NCI-H128 (cell line): ENCODE measurements around the gene ZNF730.
A peak's percentile ranks its signal among the peaks of the same experiment; 100 is the strongest.
"Not testable (repeated sequence)": the region's sequence is repeated elsewhere in the genome, so short reads cannot be mapped to it uniquely, and the experiment has no call there.

Source experiments
- DNase-seq: peaks from one replicate; lab custom pipeline; 2025; ENCODE audit not compliant: unreplicated experiment; lab: John Stamatoyannopoulos, UW

ZNF730 gene

DNA sequence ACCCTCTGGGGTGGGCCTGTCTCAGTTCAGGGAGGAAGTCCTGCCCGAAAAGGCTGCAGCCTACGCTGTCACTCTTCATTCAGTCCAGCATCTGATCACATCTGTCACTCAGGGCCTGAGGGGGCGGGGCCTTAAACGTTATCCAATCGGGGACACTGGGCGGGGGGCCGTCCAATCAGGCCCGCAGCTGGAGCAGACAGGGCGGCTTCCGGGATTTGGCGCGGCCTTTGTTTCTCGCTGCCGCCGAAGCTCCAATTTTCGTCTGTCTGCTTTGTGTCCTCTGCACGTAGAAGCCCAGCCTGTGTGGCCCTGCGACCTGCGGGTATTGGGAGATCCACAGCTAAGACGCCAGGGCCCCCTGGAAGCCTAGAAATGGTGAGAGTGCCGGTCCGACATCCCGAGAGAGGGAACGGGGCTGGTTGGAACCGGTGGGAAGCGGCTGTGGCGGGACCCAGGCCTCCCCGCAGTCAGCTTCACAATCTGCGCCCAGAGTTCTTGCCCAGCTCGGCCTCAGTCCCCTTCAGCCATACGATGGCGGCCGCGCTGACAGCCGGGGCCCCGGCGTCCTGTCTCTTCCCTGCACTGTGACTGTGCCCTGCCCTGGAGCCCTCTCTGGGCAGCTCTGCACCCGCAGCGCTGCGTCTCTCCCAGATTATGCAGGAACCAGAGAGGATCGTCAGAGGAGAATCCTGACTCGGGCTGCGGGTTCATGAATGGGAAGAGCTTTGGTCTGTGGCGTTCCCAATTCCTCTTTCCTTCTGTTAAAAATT lies at the start of gene ZNF730:
TSS of gene ZNF730 (plus strand) at position 224 of the 770 bp plus-strand sequence. CDS start at position 373, 149 bp downstream.
- DNase-seq, result peak; percentile 45

DNA sequence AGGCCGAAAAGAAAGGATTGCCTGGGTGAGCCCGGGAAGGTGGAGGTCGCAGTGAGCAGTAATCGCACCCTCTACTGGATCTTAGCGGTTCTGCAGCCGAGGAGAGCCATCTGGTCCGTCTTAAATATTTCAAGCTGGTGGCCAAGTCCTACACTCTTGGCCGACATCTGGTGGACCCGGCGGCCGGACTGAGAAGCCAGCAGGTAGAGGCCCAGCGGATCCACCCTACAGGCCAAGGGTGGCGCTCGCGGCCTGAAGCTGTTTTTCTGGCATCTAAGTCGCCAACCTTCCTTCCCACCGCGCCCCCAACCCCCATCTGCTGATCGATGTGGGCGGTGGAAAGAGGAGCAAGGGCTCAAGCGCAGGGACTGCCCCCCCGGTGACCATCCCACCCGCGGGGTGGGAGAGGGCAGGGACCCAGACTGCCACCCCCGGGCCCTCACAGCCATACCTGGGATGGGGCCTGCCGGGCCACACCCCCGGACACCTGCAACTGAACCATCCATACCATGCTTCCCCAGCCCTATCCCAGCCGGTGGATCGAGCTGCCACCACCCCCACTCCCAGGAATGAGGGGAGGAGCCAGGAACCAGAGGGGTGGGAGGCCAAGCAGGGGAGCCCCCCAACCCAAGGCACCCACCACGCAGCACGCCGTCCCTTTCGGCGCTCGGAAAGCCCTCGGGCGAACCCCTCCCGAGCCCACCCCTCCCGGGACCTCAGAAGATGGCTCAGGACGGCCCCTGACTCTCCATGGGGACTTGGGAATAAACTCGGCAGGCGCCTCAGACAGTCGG lies 46.3 kb upstream of the ZNF730 start:
- no peak for DNase-seq

DNA sequence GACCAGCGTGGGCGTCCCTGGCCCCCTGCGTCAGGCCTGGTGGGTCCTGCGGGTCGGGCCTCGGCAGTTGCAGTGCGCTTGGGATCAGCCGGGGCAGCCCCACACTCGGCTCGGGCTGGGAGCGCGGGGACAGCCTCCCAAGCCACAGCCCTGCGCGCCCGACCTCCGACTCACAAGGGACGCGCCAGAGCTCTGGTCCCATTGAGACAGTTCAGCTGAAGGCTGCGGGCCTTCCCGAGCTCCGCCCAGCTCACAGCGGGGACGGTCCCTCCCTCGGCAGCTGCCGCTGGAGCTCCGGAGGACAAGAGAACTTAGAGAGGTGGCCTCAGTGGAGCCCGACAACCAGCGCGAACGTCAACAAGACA lies 45.7 kb upstream of the ZNF730 start:
- no peak for DNase-seq

DNA sequence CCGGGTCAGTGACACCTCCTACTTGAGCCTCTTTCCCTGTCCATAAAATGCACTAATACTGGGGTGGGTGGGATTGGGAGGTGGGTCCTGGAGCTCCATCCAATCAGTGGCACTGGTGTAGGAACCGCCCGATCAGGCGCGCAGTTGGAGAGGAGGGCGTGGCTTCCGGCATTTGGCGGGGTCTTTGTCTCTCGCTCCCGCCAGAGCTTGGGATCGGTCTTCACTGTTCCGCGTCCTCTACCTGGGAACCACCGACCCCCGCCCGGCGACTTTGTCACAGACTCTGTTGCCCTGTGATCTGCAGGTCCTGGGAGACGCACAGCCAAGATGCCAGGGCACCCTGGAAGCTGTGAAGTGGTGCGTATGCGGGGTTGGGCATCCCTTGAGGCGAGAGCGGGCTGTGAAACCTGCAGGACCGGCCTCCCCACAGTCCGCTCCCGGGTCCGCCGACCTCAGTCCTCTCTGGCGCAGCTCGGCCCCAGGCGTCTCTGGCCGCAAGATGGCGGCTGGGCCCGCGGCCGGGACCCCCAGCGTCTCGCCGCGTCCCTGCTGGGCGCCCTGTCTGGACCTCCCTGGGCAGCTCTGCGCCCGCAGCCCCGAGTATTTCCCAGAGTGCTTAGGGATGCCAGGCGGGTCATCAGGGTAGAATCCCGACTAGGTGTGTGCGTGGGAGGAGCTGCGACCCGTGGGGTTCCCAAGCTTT lies 41.6 kb upstream of the ZNF730 start:
- DNase-seq, result peak; percentile 29

GRCh38 chr19:23077776-23078175 lies 39.0 kb upstream of the ZNF730 start:
- DNase-seq, result not testable (repeated sequence)

- no peak for DNase-seq
These were observed 23.0 kb upstream of the ZNF730 start for GRCh38 chr19:23093832-23094231.

DNA sequence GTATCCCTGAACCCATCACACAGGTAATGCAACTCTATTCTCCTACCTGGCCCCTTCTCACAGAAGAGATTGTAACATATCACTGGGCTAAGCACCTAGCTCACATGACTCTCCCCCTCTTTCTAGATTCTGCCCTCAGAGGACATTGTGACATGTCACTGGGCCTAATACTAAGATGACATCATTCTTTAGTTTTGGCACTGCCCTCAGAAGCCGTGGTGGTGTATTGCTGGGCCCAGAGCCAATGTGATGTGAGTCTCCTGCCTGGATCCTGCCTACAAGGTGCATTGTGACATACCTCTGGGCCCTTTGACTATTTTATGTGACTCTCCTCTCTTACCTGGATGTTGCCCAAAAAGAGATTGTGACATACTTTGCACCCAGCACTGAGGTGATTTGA lies 21.4 kb upstream of the ZNF730 start:
- no peak for DNase-seq

DNA sequence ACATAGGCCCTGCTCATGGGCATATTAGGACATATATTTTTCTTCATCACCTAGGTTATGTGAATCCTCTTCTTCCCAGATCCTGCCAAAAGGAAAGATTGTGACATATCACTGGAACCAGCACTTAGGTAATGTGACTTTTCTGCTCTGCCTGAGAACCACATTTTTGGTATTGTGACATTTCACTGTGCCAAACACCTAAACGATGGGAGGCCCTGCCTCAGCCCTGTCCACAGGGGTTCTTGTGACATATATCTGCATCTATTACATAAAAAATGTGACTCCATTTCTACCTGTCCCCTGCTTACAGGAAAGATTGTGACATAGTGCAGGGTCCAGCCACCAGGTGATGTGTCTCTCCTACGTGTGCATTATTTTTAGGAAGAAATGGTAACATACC lies 18.5 kb upstream of the ZNF730 start:
- DNase-seq, result no peak

GRCh38 chr19:23098988-23099387 lies 17.8 kb upstream of the ZNF730 start:
- no peak for DNase-seq

GRCh38 chr19:23099966-23100365 lies 16.9 kb upstream of the ZNF730 start:
- DNase-seq, result no peak

DNA sequence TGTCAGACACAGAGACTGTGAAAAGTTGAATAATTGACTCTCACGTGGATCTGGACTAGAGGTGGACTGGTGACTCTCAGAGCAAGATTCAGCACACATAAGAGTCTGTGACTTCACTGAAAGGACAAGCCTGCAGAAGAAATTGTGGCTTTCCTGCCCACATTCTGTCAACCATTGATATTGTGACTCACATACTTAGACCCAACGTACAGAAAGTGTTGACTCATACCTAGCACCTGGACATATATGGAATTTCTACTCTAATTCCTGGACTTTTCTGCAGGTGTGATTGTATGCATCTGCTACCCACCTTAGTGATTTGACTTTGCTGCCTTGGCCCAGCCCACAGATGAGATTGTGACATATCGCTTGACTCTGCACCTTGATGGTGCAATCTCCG lies 15.6 kb upstream of the ZNF730 start:
- DNase-seq, result no peak

DNA sequence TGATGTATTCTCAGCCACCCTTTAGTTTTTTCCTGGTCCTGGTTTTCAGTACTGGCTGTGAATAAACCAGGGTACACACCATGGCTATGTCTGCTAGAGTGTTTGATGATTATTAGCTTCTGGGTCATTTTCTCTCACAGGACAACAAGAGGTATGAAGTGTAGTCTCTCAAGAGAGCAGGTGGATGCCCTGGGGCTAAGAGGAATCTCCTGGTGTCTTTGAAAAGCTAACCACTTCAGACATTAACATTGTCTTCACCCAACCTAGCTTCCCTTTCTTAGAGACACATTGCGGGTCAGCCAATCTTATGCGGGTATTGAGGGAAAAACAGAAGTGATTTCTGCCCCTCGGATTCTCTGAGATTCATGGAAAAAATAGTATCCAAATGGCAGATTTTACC lies 1.6 kb downstream of the ZNF730 start:
- DNase-seq, result no peak

DNA sequence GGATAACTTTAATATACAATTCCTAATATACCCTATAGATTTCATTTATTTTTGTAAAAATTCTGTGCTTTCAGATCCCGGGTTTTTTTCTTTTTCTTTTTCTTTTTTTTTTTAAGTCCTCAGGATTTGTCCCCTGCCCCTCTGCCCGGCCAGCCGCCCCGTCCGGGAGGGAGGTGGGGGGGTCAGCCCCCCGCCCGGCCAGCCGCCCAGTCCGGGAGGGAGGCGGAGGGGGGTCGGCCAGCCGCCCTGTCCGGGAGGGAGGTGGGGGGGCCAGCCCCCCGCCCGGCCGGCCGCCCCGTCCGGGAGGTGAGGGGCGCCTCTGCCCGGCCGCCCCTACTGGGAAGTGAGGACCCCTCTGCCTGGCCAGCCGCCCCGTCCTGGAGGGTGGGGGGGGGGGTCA lies 17.4 kb downstream of the ZNF730 start:
- not testable (repeated sequence) for DNase-seq

DNA sequence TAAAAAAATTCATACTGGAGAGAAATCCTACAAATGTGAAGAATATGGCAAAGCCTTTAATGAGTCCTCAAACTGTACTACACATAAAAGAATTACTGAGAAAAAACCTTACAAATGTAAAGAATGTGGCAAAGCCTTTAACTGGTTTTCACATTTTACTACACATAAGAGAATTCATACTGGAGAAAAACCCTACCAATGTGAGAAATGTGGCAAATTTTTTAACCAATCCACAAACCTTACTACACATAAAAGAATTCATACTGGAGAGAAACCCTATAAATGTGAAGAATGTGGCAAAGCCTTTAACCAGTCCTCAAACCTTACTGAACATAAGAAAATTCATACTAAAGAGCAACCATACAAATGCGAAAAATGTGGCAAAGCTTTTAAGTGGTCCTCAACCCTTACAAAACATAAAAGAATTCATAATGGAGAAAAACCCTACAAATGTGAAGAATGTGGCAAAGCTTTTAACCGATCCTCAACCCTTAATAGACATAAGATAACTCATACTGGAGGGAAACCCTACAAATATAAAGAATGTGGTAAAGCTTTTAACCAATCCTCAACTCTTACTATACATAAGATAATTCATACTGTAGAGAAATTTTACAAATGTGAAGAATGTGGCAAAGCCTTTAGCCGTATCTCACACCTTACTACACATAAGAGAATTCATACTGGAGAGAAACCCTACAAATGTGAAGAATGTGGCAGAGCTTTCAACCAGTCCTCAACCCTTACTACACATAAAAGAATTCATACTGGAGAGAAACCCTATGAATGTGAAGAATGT lies 29.0 kb downstream of the ZNF730 start:
- no peak for DNase-seq

DNA sequence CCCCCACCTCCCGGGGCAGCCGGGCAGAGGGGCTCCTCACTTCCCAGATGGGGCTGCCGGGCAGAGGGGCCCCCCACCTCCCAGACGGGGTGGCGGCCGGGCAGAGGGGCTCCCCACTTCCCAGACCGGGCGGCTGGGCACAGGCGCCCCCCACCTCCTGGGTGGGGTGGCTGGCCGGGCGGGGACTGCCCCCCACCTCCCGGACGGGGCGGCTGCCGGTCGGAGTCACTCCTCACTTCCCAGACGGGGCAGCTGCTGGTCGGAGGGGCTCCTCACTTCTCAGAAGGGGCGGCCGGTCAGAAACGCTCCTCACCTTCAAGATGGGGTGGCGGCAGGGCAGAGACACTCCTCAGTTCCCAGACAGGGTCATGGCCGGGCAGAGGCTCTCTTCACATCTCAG lies 43.9 kb downstream of the ZNF730 start:
- DNase-seq, result no peak

DNA sequence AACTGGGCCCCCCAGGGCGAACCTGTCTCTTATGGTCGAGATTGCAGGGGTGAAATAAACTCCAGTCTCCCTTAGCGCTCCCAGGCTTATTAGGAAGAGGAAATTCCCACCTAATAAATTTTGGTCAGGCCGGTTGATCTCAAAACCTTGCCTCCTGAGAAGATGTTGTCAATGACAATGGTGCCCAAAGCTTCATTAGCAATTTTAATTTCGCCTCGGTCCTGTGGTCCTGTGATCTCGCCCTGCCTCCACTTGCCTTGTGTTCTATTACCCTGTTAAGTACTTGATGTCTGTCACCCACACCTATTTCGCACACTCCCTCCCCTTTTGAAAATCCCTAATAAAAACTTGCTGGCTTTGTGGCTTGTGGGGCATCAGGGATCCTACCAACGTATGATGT lies 51.5 kb downstream of the ZNF730 start:
- DNase-seq, result not testable (repeated sequence)

DNA sequence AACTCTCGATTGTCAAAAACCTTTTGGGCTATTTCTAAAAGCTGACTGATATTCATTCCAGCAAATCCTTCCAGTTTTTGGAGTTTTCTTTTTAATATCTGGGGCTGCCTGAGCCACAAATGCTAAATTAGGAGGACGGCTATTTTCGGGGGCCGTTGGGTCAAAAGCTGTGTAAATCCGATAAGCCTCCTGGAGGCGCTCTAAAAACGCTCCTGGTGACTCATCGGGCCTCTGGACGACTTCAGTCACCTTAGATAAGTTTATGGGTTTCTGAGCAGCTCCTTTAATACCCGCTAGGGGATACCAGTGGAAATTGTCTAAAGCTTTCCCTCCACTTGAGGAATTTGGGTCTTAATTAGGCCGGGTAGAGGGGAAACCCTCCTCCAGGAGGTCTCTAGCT lies 66.4 kb downstream of the ZNF730 start:
- DNase-seq, result no peak

DNA sequence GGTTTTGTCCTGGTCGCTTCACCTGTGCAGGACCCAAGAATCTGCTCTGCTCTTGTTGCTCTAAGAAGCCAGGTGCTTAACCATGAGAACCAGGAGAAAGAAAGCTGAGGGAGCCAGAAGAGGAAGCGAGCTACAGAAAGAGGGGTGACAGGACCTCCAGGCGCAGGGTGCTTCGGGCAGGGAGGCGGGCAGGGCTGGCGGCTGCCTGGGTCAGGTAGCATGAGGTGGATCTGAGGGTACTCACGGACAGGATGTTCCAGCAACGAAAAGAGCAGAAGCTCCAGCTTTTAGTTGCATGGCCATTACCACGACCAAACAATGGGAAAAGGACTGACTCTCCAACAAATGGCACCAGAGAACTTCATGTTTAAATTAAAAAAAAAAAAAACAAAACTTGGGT lies 73.5 kb downstream of the ZNF730 start:
- DNase-seq, result no peak
